CD8-positive, alpha-beta memory T cell (primary cell): ENCODE data around the gene ZNF275. TPM values are rescaled to one million over a fixed set of nuclear protein-coding genes. Genes with fewer than 3 reads are reported as not detected.
A peak's percentile ranks its signal among the peaks of the same experiment; 100 is the strongest.

Experiments
- CTCF ChIA-PET: fragments of 350-600 bp; sonication (Branson Sonifier 250); formaldehyde crosslinking; loops from one replicate; lab custom pipeline; 2021; ENCODE audit warnings: antibody characterized with exemption; lab: Charles Lee
- POLR2A ChIA-PET: fragments of 350-600 bp; sonication (Branson Sonifier 250); formaldehyde crosslinking; loops from one replicate; lab custom pipeline; 2021; ENCODE audit warnings: antibody characterized with exemption; lab: Charles Lee
- DNase-seq, 5 donors: peaks; one replicate each; pipeline versions ENCODE4 v3.0.0 to v3.0.0-alpha.2; 2020 to 2022; ENCODE audit warnings: mixed read lengths in 1 of 5
- H3K27ac ChIP-seq: one replicate; pipeline ENCODE4 v1.7.0; 2013; ENCODE audit warnings: low read depth, mild to moderate bottlenecking, low read length, moderate library complexity
- H3K27me3 ChIP-seq: 2 replicates; pipeline ENCODE4 v1.7.0; 2013; ENCODE audit warnings: low read length, mild to moderate bottlenecking; ENCODE audit not compliant: insufficient read depth, poor library complexity, severe bottlenecking
- H3K36me3 ChIP-seq: 2 replicates; pipeline ENCODE4 v1.7.0; 2013; ENCODE audit warnings: mild to moderate bottlenecking, low read length, moderate library complexity; ENCODE audit not compliant: insufficient read depth
- H3K4me1 ChIP-seq: 2 replicates; pipeline ENCODE4 v1.7.0; 2013; ENCODE audit warnings: mild to moderate bottlenecking, low read length, moderate library complexity; ENCODE audit not compliant: insufficient read depth
- H3K4me3 ChIP-seq: 2 replicates; pipeline ENCODE4 v1.7.0; 2013; ENCODE audit warnings: mild to moderate bottlenecking, low read length
- H3K9me3 ChIP-seq: 2 replicates; pipeline ENCODE4 v1.7.0; 2013; ENCODE audit warnings: mild to moderate bottlenecking, low read length
- H3K27ac Mint-ChIP-seq, 8 donors: one replicate each; pipeline ENCODE4 v1.8.0; 2020 to 2021; ENCODE audit warnings: mixed read lengths in 8 of 8, mild to moderate bottlenecking in 6 of 8, inconsistent platforms in 3 of 8, moderate library complexity in 3 of 8
- H3K27me3 Mint-ChIP-seq, 2 donors: one replicate each; pipeline ENCODE4 v1.8.0; 2020 to 2021; ENCODE audit warnings: mixed read lengths in 2 of 2, mild to moderate bottlenecking in 1 of 2, moderate library complexity in 1 of 2
- H3K36me3 Mint-ChIP-seq, 3 donors: one replicate each; pipeline ENCODE4 v1.8.0; 2020 to 2021; ENCODE audit warnings: mixed read lengths in 3 of 3, inconsistent platforms in 1 of 3, mild to moderate bottlenecking in 1 of 3
- H3K4me1 Mint-ChIP-seq, 3 donors: one replicate each; pipeline ENCODE4 v1.8.0; 2020 to 2021; ENCODE audit warnings: mixed read lengths in 3 of 3, inconsistent platforms in 1 of 3, mild to moderate bottlenecking in 1 of 3
- H3K4me3 Mint-ChIP-seq, 7 donors: one replicate each; pipeline ENCODE4 v1.8.0; 2020 to 2021; ENCODE audit warnings: mixed read lengths in 7 of 7, mild to moderate bottlenecking in 6 of 7, moderate library complexity in 4 of 7, inconsistent platforms in 2 of 7
- H3K9me3 Mint-ChIP-seq, 5 donors: one replicate each; pipeline ENCODE4 v1.8.0; 2020 to 2022; ENCODE audit warnings: mixed read lengths in 5 of 5, mild to moderate bottlenecking in 3 of 5, moderate library complexity in 2 of 5, inconsistent platforms in 1 of 5
- polyA plus RNA-seq: library from polyadenylated mRNA; unstranded; fragments of 300-500 nt; fragmentation: Illumina TruSeq; gene quantifications from one replicate; pipeline ENCODE4 v1.2.3, GENCODE V29; 2021
- total RNA-seq, 2 experiments: library from RNA; stranded (reverse); gene quantifications; one replicate each; pipeline ENCODE4 v1.2.3, GENCODE V29; 2021

ZNF275 gene
- total and polyA plus RNA-seq, 3 experiments from 2014 or later = 5.4 to 10.1 (median 9.2) TPM

GRCh38 chrX:153352858-153353257, 18.9 kb downstream of the ZNF275 start:
- Mint-ChIP-seq H3K27ac (no peak overlapping the region), H3K4me1 (peaks cover 0 to 3% (median 0%) of the 10 kb centered on the region in 3 donors), H3K9me3 (peaks cover 0 to 5% (median 2%) of the 10 kb centered on the region in 5 donors), H3K4me3 (no peak overlapping the region), H3K36me3 (peaks cover 3 to 24% (median 5%) of the 10 kb centered on the region in 3 donors), H3K27me3 (peaks cover 0 to 2% of the 10 kb centered on the region in 2 donors)
- POLR2A ChIA-PET = no interaction called here
- H3K9me3 ChIP-seq = no peaks in the 10 kb centered on the region
- H3K27me3 ChIP-seq = no peaks in the 10 kb centered on the region
- no peaks in the 10 kb centered on the region for H3K36me3 ChIP-seq
- CTCF ChIA-PET = no interaction called here
- DNase-seq = no peak
- H3K4me3 ChIP-seq = no peak overlapping the region
- no peak overlapping the region for H3K27ac ChIP-seq
- no peaks in the 10 kb centered on the region for H3K4me1 ChIP-seq

GRCh38 chrX:153353416-153353815, 19.5 kb downstream of the ZNF275 start:
- Histone ChIP-seq H3K4me3 (no peak overlapping the region), H3K9me3 (no peaks in the 10 kb centered on the region), H3K27ac (no peak overlapping the region), H3K27me3 (no peaks in the 10 kb centered on the region), H3K36me3 (no peaks in the 10 kb centered on the region), H3K4me1 (no peaks in the 10 kb centered on the region)
- H3K4me1 Mint-ChIP-seq = peaks cover 0 to 3% (median 0%) of the 10 kb centered on the region in 3 donors
- DNase-seq = no peak
- H3K27me3 Mint-ChIP-seq = peaks cover 0 to 3% of the 10 kb centered on the region in 2 donors
- no peak overlapping the region for H3K27ac Mint-ChIP-seq
- ChIA-PET POLR2A (no interaction called here), CTCF (no interaction called here)
- H3K36me3 Mint-ChIP-seq = peaks cover 3 to 20% (median 5%) of the 10 kb centered on the region in 3 donors
- peaks cover 0 to 10% (median 2%) of the 10 kb centered on the region in 5 donors for H3K9me3 Mint-ChIP-seq
- H3K4me3 Mint-ChIP-seq = no peak overlapping the region

- H3K4me3 Mint-ChIP-seq = no peak overlapping the region
- no peaks in the 10 kb centered on the region for H3K4me1 Mint-ChIP-seq
- H3K36me3 Mint-ChIP-seq = peaks cover 0 to 6% (median 0%) of the 10 kb centered on the region in 3 donors
- Histone ChIP-seq H3K27ac (no peak overlapping the region), H3K36me3 (no peaks in the 10 kb centered on the region), H3K9me3 (no peaks in the 10 kb centered on the region), H3K4me3 (no peak overlapping the region), H3K27me3 (no peaks in the 10 kb centered on the region), H3K4me1 (no peaks in the 10 kb centered on the region)
- peaks cover 0 to 5% of the 10 kb centered on the region in 2 donors for H3K27me3 Mint-ChIP-seq
- peaks cover 0 to 19% (median 5%) of the 10 kb centered on the region in 5 donors for H3K9me3 Mint-ChIP-seq
- POLR2A ChIA-PET = no interaction called here
- CTCF ChIA-PET = no interaction called here
- DNase-seq = no peak
- H3K27ac Mint-ChIP-seq = no peak overlapping the region
Observed at GRCh38 chrX:153357877-153358276, 23.9 kb downstream of the ZNF275 start.

- Histone ChIP-seq H3K4me3 (no peak overlapping the region), H3K27ac (no peak overlapping the region), H3K27me3 (no peaks in the 10 kb centered on the region), H3K36me3 (no peaks in the 10 kb centered on the region), H3K4me1 (no peaks in the 10 kb centered on the region), H3K9me3 (no peaks in the 10 kb centered on the region)
- Mint-ChIP-seq H3K4me3 (no peak overlapping the region), H3K9me3 (peaks cover 0 to 19% (median 5%) of the 10 kb centered on the region in 5 donors), H3K27ac (no peak overlapping the region), H3K4me1 (no peaks in the 10 kb centered on the region), H3K36me3 (peaks cover 0 to 6% (median 0%) of the 10 kb centered on the region in 3 donors), H3K27me3 (peaks cover 0 to 5% of the 10 kb centered on the region in 2 donors)
- POLR2A ChIA-PET = no interaction called here
- CTCF ChIA-PET = no interaction called here
- no peak for DNase-seq
Observed at GRCh38 chrX:153361781-153362397, 27.9 kb downstream of the ZNF275 start.

GRCh38 chrX:153365670-153366069, 31.7 kb downstream of the ZNF275 start:
- Mint-ChIP-seq H3K9me3 (no peaks in the 10 kb centered on the region), H3K4me3 (no peak overlapping the region), H3K27ac (no peak overlapping the region), H3K27me3 (peaks cover 10 to 12% of the 10 kb centered on the region in 2 donors), H3K36me3 (no peaks in the 10 kb centered on the region), H3K4me1 (no peaks in the 10 kb centered on the region)
- no peak for DNase-seq
- no peak overlapping the region for H3K27ac ChIP-seq
- ChIA-PET CTCF (no interaction called here), POLR2A (no interaction called here)
- no peaks in the 10 kb centered on the region for H3K27me3 ChIP-seq
- no peaks in the 10 kb centered on the region for H3K9me3 ChIP-seq
- no peaks in the 10 kb centered on the region for H3K36me3 ChIP-seq
- no peaks in the 10 kb centered on the region for H3K4me1 ChIP-seq
- H3K4me3 ChIP-seq = no peak overlapping the region

- DNase-seq = no peak
- no peaks in the 10 kb centered on the region for H3K4me1 ChIP-seq
- H3K27ac Mint-ChIP-seq = no peak overlapping the region
- H3K4me1 Mint-ChIP-seq = no peaks in the 10 kb centered on the region
- H3K4me3 ChIP-seq = no peak overlapping the region
- no peak overlapping the region for H3K27ac ChIP-seq
- H3K9me3 Mint-ChIP-seq = no peaks in the 10 kb centered on the region
- no peaks in the 10 kb centered on the region for H3K27me3 ChIP-seq
- H3K36me3 Mint-ChIP-seq = no peaks in the 10 kb centered on the region
- H3K9me3 ChIP-seq = no peaks in the 10 kb centered on the region
- ChIA-PET CTCF (no interaction called here), POLR2A (no interaction called here)
- H3K27me3 Mint-ChIP-seq = peaks cover 14 to 15% of the 10 kb centered on the region in 2 donors
- no peak overlapping the region for H3K4me3 Mint-ChIP-seq
- H3K36me3 ChIP-seq = no peaks in the 10 kb centered on the region
Observed at GRCh38 chrX:153366119-153366518, 32.2 kb downstream of the ZNF275 start.

- H3K4me3 ChIP-seq = no peak overlapping the region
- no peaks in the 10 kb centered on the region for H3K4me1 ChIP-seq
- no peak overlapping the region for H3K27ac ChIP-seq
- DNase-seq = no peak
- peaks cover 17 to 19% of the 10 kb centered on the region in 2 donors for H3K27me3 Mint-ChIP-seq
- no peaks in the 10 kb centered on the region for H3K4me1 Mint-ChIP-seq
- no peaks in the 10 kb centered on the region for H3K36me3 Mint-ChIP-seq
- H3K4me3 Mint-ChIP-seq = no peak overlapping the region
- no peaks in the 10 kb centered on the region for H3K9me3 ChIP-seq
- ChIA-PET POLR2A (no interaction called here), CTCF (no interaction called here)
- no peaks in the 10 kb centered on the region for H3K27me3 ChIP-seq
- no peak overlapping the region for H3K27ac Mint-ChIP-seq
- no peaks in the 10 kb centered on the region for H3K9me3 Mint-ChIP-seq
- H3K36me3 ChIP-seq = no peaks in the 10 kb centered on the region
Observed at GRCh38 chrX:153366878-153367538, 33.1 kb downstream of the ZNF275 start.

GRCh38 chrX:153370293-153371055, 36.5 kb downstream of the ZNF275 start:
- no peaks in the 10 kb centered on the region for H3K36me3 Mint-ChIP-seq
- Histone ChIP-seq H3K4me1 (no peaks in the 10 kb centered on the region), H3K4me3 (no peak overlapping the region), H3K9me3 (no peaks in the 10 kb centered on the region), H3K36me3 (no peaks in the 10 kb centered on the region), H3K27ac (no peak overlapping the region), H3K27me3 (no peaks in the 10 kb centered on the region)
- H3K4me3 Mint-ChIP-seq = no peak overlapping the region
- H3K27ac Mint-ChIP-seq = peak overlapping the region in 1 of 8 donors; percentile 44
- no peak for DNase-seq
- POLR2A ChIA-PET = no interaction called here
- no peaks in the 10 kb centered on the region for H3K4me1 Mint-ChIP-seq
- CTCF ChIA-PET = no interaction called here
- peaks cover 22 to 28% of the 10 kb centered on the region in 2 donors for H3K27me3 Mint-ChIP-seq
- no peaks in the 10 kb centered on the region for H3K9me3 Mint-ChIP-seq
